ENCODE measurements around the gene NRBP1.

The NRBP1 gene

DNA sequence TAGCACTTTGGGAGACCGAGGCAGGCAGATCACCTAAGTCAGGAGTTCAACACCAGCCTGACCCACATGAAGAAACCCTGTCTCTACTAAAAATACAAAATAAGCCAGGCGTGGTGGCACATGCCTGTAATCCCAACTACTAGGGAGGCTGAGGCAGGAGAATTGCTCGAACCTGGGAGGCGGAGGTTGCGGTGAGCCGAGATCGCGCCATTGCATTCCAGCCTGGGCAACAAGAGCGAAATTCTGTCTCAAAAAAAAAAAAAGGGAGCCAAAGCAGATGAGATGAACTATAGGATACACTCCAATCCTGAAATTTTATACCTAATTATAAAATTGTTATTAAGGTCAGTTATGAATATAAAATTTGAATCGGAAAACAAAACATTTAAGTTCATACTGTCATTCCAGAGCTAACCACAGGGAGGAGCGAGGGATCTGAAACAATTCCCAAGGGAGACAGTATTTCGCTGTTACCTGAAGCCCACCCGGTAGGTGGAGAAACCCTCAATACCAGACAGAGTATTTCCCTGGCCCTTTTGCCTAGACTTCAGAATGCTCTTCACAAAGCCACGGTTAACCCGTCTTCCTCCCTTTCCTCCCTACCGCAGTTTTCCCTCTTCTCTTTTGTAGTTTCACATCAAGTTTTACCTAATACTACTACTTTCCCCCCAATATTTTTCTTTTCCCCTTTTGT lies 20.5 kb upstream of the NRBP1 start:
- CTCF ChIA-PET, result interaction anchor here (1.2 to 1.6 kb wide), 2 partner anchors 10 to 22 kb away, joined by 3 to 5 read pairs; no protein-coding TSS in a partner anchor
- TF ChIP-seq, protein P1, sequence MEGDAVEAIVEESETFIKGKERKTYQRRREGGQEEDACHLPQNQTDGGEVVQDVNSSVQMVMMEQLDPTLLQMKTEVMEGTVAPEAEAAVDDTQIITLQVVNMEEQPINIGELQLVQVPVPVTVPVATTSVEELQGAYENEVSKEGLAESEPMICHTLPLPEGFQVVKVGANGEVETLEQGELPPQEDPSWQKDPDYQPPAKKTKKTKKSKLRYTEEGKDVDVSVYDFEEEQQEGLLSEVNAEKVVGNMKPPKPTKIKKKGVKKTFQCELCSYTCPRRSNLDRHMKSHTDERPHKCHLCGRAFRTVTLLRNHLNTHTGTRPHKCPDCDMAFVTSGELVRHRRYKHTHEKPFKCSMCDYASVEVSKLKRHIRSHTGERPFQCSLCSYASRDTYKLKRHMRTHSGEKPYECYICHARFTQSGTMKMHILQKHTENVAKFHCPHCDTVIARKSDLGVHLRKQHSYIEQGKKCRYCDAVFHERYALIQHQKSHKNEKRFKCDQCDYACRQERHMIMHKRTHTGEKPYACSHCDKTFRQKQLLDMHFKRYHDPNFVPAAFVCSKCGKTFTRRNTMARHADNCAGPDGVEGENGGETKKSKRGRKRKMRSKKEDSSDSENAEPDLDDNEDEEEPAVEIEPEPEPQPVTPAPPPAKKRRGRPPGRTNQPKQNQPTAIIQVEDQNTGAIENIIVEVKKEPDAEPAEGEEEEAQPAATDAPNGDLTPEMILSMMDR (IDR thresholded peaks at IDR 0.05; ENCODE audit: control extremely low read depth, extremely low read depth, low read depth, missing control alignments), result peak; percentile 26
- DNase-seq (ENCODE audit: extremely low spot score), result no peak
- POLR2A ChIA-PET, result no interaction called here

DNA sequence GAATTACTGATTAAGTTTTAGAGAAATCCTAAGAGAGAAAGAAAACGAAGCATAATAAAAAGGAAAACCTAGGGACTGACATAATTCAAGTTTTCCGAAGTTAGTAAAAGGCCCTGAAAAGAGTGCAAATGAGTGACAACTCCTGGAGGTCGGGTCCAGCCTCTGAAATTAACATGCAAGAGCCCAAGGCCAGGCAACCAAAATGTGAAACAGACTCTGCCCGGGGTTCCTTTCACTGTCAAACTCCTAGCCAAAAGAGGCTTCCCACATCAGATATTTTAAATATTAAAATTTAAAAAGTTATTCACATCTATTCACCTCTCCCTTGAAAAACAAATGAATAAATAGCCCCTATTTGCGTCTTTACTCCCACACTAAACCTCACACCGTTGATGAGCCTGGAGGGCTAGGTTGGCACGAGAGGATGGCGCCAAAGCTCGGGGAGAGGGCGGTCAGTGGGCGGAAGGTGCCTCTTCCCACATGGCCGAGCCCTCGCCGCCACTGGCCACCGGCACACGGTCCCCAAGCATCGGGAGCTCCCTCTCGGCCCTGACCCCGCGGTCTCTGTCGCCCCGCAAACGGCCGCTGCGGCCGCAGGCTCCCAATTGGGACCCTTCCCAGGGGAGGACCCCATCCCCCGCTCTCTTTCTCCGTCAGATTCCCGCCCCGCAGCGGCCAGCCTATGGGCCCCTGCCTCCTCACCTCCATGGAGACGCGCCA lies 19.7 kb upstream of the NRBP1 start:
- ChIA-PET CTCF (interaction anchor here (0.7 to 1.8 kb wide), 5 partner anchors 11 to 56 kb away, joined by 3 to 14 read pairs (median 3); partner anchors contain the start of gene NRBP1), POLR2A (interaction anchor here (1.6 to 2.1 kb wide), 3 partner anchors 20 to 220 kb away, joined by 4 to 12 read pairs (median 6); partner anchors contain the start of genes CCDC121, GPN1, NRBP1 and ZNF513)
- DNase-seq (ENCODE audit: extremely low spot score), result peak; percentile 40
- TF ChIP-seq, protein P1 (IDR thresholded peaks at IDR 0.05; ENCODE audit: control extremely low read depth, extremely low read depth, low read depth, missing control alignments), result no peak

DNA sequence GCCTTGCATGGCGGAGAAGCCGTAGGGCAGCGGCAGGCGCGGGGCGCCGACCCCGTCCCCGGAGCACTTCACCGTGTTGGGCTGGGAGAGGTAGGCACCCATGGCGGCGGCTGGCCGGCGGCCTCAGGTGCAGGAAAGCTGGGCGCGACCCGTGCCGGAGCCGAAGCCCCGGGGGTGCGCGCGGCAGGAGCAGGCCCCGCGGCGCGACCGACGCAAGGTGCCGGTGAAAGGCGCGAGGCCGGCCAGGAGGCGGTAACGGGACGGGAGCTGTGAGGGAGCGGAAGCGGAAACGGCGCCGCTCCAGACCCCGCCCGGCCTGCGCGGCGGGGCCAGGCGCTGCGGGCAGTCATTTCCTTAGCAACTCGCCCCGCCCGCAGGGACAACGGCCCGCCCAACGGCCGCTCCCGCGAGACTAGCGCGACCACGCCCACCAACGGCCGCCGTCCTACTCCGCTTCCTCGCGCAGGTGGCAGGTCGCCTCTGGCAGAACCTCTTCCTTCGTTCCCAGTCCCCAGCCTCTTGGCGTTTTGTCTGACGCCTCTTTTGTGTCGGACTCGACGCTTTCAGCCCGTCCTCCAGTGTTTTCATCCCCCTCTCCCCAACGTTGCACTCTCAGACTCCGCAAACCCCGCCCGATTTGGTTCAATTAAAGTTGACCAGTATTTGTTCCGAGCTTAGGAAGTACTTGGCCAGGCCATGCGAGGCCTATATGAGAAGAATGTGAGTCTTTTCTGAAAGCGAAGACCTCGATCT lies 18.9 kb upstream of the NRBP1 start, which contains the start of gene PPM1G:
Gene PPM1G (minus strand): TSS at position 271 of the 753 bp plus-strand sequence. CDS start 169 bp downstream, at position 102.
- CTCF ChIA-PET, result interaction anchor here (0.7 to 1.8 kb wide), 9 partner anchors 9 to 274 kb away, joined by 3 to 14 read pairs (median 3); partner anchors contain the start of genes EIF2B4 and NRBP1
- POLR2A ChIA-PET, result interaction anchor here (0.6 to 2.1 kb wide), 6 partner anchors 11 to 358 kb away, joined by 3 to 12 read pairs (median 4); partner anchors contain the start of genes AGBL5, CCDC121, GPN1 and NRBP1

DNA sequence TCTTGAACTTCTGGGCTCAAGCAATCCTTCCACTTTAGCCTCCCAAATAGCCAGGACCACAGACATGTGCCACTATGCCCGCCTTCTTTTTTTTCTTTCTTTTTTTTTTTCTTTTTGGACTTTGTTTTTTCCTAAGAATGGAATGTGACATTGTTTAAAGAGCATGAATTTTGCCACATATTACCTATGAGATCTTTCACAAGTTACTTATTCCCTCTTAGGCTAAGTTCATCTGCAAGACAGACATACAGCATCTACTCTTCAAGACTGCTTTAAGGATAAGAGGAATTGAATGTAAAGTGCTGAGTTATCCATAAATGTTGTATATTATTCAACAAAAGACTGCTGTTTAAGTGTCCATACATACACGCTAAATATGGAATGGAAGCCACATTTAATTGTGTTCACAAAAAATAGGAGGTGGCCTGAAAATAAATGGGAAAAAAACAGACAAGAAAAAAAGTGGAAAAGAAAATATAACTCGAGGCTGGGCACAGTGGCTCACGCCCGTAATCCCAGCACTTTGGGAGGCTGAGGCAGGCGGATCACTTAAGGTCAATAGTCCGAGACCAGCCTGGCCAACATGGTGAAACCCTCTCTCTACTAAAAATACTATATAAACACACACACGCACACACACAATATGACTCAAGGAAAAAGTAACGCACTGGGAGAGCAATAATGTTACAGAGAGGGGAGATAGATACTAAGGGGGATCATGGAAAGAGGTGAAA lies 15.8 kb upstream of the NRBP1 start:
- ChIA-PET CTCF (no interaction called here), POLR2A (no interaction called here)
- no peak for DNase-seq (ENCODE audit: extremely low spot score)
- TF ChIP-seq, protein P1 (IDR thresholded peaks at IDR 0.05; ENCODE audit: control extremely low read depth, extremely low read depth, low read depth, missing control alignments), result no peak

More for the DNA sequence above, 18.9 kb upstream of the NRBP1 start, which contains the start of gene PPM1G:
- DNase-seq (ENCODE audit: extremely low spot score), result peak; percentile 98
- TF ChIP-seq, protein P1 (IDR thresholded peaks at IDR 0.05; ENCODE audit: control extremely low read depth, extremely low read depth, low read depth, missing control alignments), result no peak

DNA sequence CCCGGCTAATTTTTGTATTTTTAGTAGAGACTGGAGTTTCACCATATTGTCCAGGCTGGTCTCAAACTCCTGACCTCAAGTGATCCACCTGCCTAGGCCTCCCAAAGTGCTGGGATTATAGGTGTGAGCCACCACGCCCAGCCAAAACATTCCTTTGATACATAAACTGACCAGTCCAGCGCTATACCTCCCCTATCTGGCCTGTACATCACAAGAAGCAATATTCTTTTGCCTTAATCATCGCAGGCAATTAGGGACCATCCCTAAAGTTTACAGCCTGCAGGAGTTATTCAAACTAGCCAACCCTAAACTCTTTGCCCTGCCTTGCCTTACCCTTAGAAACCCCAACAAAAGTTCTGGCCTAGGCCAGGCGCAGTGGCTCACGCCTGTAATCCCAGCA lies 12.3 kb upstream of the NRBP1 start:
- POLR2A ChIA-PET, result no interaction called here
- CTCF ChIA-PET, result interaction anchor here (1.4 kb wide), 1 partner anchor 12 kb away, joined by 3 read pairs; the partner anchor contains the start of gene NRBP1
- TF ChIP-seq, protein P1 (IDR thresholded peaks at IDR 0.05; ENCODE audit: control extremely low read depth, extremely low read depth, low read depth, missing control alignments), result no peak
- DNase-seq (ENCODE audit: extremely low spot score), result no peak
